ENCODE measurements around the gene PRKACG. TPM values are rescaled to one million over a fixed set of nuclear protein-coding genes. Genes with fewer than 3 reads are reported as not detected.

PRKACG gene
- total and polyA plus RNA-seq, 2 experiments from 2014 or later: not detected

DNA sequence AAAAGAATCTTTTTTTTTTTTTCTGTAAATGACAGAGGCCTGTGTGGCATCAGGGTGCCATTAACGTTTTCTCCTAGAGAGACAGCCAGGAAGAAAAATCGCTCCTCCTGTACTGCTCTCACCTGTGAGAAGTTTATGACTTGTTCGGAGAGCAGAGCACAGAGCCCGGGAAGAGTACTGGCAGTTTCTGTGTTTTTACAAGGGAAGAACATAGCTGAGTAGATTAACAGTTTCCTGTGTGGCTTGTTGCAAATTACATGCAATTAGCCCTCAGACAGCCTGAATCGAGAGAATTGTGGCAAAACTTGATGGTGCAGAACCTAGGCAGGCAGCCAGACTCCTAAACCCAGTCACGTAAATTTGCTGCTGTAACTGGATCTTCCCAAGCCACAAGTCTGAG is 32.1 kb downstream of the PRKACG start:
- Mint-ChIP-seq H3K9me3 (peaks cover 2% of the 10 kb centered on the region), H3K36me3 (ENCODE audit: low read depth) (peaks cover 6% of the 10 kb centered on the region; the same call in 2 of the 3 replicates), H3K4me1 (peaks cover 34% of the 10 kb centered on the region), H3K4me3 (no peak overlapping the region), H3K27ac (peak overlapping the region; percentile 91), H3K27me3 (ENCODE audit: insufficient read depth, low read depth, poor library complexity) (peaks cover 2% of the 10 kb centered on the region)
- H3K4me2 ChIP-seq: peak overlapping the region; percentile 63
- H3K27ac ChIP-seq (ENCODE audit: low read depth): peak overlapping the region; percentile 81
- H3K79me2 ChIP-seq (replicated peaks; ENCODE audit: insufficient read depth): no peaks in the 10 kb centered on the region
- DNase-seq (ENCODE audit: low spot score) (peak; percentile 33), ATAC-seq (peak; percentile 58)
- H3K36me3 ChIP-seq (ENCODE audit: insufficient read depth): no peaks in the 10 kb centered on the region
- H2AFZ ChIP-seq: peak overlapping the region; percentile 45
- no peaks in the 10 kb centered on the region; the same call in 1 of the 2 replicates for H3F3A ChIP-seq (replicated peaks; ENCODE audit: low read depth)
- TF ChIP-seq POLR2AphosphoS5 (IDR thresholded peaks at IDR 0.05; ENCODE audit: low read depth) (no peak), EZH2 (IDR thresholded peaks at IDR 0.05; ENCODE audit: low read depth, unreplicated experiment) (no peak), EZH2phosphoT487 (IDR thresholded peaks at IDR 0.05; ENCODE audit: unreplicated experiment) (no peak), NANOG (IDR thresholded peaks at IDR 0.05; ENCODE audit: borderline replicate concordance) (no peak)
- TF ChIP-seq, protein P1, sequence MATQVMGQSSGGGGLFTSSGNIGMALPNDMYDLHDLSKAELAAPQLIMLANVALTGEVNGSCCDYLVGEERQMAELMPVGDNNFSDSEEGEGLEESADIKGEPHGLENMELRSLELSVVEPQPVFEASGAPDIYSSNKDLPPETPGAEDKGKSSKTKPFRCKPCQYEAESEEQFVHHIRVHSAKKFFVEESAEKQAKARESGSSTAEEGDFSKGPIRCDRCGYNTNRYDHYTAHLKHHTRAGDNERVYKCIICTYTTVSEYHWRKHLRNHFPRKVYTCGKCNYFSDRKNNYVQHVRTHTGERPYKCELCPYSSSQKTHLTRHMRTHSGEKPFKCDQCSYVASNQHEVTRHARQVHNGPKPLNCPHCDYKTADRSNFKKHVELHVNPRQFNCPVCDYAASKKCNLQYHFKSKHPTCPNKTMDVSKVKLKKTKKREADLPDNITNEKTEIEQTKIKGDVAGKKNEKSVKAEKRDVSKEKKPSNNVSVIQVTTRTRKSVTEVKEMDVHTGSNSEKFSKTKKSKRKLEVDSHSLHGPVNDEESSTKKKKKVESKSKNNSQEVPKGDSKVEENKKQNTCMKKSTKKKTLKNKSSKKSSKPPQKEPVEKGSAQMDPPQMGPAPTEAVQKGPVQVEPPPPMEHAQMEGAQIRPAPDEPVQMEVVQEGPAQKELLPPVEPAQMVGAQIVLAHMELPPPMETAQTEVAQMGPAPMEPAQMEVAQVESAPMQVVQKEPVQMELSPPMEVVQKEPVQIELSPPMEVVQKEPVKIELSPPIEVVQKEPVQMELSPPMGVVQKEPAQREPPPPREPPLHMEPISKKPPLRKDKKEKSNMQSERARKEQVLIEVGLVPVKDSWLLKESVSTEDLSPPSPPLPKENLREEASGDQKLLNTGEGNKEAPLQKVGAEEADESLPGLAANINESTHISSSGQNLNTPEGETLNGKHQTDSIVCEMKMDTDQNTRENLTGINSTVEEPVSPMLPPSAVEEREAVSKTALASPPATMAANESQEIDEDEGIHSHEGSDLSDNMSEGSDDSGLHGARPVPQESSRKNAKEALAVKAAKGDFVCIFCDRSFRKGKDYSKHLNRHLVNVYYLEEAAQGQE (IDR thresholded peaks at IDR 0.05; ENCODE audit: unreplicated experiment): no peak
- 0 out of 2 replicates have a peak, but pooled peaks cover 3% of the 10 kb centered on the region for H3K9me2 ChIP-seq (ENCODE audit: insufficient read depth)
- peaks cover 21% of the 10 kb centered on the region for H3K4me1 ChIP-seq (ENCODE audit: insufficient read depth)
- H4K20me1 ChIP-seq (replicated peaks; ENCODE audit: insufficient read depth): no peaks in the 10 kb centered on the region
- no peak overlapping the region; the same call in 1 of the 2 replicates for H3K4me3 ChIP-seq
- H3K27me3 ChIP-seq (ENCODE audit: insufficient read depth): no peaks in the 10 kb centered on the region

DNA sequence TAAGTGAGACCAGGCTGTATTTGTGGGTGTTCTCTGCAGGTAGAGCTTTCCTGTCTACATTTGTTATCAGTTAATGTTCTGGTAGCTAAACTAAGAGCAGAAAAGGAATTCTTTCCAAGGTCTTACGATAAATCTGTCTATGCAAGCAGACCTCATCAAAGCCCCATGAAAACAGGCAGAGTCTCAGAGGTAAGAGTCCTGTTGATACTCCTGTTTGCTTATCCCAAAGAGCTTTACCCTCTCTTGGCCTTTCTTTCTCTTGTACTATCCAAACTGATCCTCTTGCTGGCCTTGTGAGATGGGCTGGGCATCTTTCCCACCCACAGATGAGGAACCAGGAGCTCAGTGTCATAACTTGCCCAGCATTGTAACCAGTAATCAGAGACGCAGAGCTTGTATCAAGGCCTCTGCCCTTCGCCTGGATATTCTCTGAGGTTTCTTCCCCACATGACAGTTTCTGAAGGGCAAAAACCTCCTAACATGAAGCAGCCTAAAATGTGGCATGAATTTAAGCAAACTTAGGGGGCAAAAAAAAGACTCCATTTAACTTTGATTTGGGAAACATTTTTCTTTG is 33.5 kb downstream of the PRKACG start:
- ATAC-seq (no peak), DNase-seq (ENCODE audit: low spot score) (no peak)
- Histone ChIP-seq H3K27ac (ENCODE audit: low read depth) (0 out of 2 replicates have a peak overlapping the region, but pooled peaks have one; percentile 34), H3K79me2 (replicated peaks; ENCODE audit: insufficient read depth) (no peaks in the 10 kb centered on the region), H3K4me1 (ENCODE audit: insufficient read depth) (peaks cover 21% of the 10 kb centered on the region), H4K20me1 (replicated peaks; ENCODE audit: insufficient read depth) (no peaks in the 10 kb centered on the region), H3K4me2 (peak overlapping the region; percentile 49; the same call in 1 of the 2 replicates), H3K36me3 (ENCODE audit: insufficient read depth) (no peaks in the 10 kb centered on the region), H3K27me3 (ENCODE audit: insufficient read depth) (no peaks in the 10 kb centered on the region), H2AFZ (peak overlapping the region; percentile 81), H3K4me3 (no peak overlapping the region), H3K9me2 (ENCODE audit: insufficient read depth) (0 out of 2 replicates have a peak, but pooled peaks cover 3% of the 10 kb centered on the region), H3F3A (replicated peaks; ENCODE audit: low read depth) (no peaks in the 10 kb centered on the region; the same call in 1 of the 2 replicates)
- Mint-ChIP-seq H3K27ac (peak overlapping the region; percentile 82), H3K4me3 (no peak overlapping the region), H3K4me1 (peaks cover 30% of the 10 kb centered on the region), H3K36me3 (ENCODE audit: low read depth) (peaks cover 17% of the 10 kb centered on the region; the same call in 2 of the 3 replicates), H3K9me3 (peaks cover 13% of the 10 kb centered on the region), H3K27me3 (ENCODE audit: insufficient read depth, low read depth, poor library complexity) (no peaks in the 10 kb centered on the region)
- TF ChIP-seq JUNB (IDR thresholded peaks at IDR 0.05; ENCODE audit: unreplicated experiment): no peak
- TF ChIP-seq STAT1 (IDR thresholded peaks at IDR 0.05; ENCODE audit: unreplicated experiment): no peak
- no peak for TF ChIP-seq EZH2phosphoT487 (IDR thresholded peaks at IDR 0.05; ENCODE audit: unreplicated experiment)
